ENCODE measurements around the gene SOCS3.

Gene SOCS3

DNA sequence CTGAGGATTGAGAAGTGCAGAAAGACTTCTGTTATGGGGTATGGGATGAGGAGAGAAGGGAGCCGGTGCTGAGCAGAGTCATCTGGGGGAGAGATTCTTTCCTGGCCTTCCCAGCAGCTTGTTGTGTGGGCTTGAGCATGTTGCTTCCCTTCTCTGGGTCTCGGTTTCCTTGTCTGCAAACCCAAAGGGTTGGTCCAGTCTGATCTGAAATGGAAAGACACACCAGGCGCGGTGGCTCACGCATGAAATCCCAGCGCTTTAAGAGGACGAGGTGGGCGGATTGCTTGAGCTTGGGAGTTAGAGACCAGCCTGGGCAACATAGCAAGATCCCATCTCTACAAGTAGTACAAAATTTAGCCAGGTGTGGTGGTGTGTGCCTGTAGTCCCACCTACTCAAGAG, 6.0 kb downstream of the SOCS3 start:
- no peak for DNase-seq (ENCODE audit: extremely low read depth in 1 of 2, low read depth in 1 of 2)

DNA sequence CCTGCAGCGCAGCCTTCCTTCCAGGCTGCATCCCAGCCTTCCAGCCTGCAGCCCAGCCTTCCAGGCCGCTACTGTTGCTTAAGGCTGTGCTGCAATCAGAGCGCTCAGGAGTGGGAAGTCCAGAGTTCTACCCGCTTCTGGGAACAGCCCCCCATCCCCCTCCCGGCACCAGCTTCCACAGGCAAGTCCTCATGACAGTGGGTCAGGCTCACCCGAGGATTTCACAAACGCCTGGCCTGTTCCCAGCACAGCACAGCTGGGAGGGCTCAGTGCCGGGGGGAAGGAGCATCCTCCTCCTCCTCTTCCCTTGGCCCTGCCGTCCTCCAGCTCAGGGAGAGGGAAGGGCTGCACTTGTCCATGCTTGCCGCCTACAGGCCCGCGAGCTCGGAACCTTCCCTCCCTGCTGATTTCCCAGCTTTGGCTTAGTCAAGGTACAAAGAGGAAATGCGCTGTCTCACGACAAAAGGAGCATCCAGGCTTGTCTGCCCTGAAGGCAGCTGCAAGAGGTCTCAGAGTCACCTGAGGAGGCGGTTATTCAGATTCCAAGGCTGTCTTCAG, 8.3 kb downstream of the SOCS3 start:
- no peak for DNase-seq (ENCODE audit: extremely low read depth in 1 of 2, low read depth in 1 of 2)

DNA sequence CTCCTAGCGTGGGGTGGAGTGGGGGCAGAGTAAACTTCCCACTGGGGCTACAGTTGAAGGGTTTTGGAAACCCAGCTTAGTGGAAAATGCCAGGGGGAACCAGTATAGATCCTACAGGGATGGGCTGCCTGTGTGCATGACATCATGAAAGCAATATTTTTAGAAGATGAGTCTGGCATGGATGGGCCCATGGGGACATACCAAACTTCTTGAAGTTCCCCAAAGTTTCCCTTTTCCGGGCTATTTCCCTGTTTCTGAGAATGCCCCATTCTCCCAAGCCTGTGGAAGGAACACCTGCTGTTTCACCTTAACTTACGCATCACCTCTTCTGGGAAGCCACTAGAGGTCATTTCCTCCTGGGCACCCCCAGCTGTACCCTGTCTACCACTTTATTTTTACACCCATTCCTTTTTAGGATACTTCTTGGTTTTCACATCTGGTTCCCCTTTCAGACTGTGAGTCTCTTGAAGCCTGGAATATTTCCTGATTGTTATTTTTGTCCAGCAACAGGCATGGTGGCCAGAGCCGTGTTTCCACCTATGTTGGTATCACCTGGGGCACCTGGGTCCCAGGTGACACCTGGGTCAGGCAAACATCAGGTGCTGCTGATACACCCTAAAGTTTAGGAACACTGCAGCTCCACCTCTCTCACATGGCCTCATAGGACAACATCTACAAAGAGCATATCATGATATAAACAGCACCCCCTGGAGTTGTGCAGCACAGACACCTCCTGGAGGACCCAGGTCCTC, 9.8 kb downstream of the SOCS3 start:
- DNase-seq (ENCODE audit: extremely low read depth in 1 of 2, low read depth in 1 of 2): no peak

DNA sequence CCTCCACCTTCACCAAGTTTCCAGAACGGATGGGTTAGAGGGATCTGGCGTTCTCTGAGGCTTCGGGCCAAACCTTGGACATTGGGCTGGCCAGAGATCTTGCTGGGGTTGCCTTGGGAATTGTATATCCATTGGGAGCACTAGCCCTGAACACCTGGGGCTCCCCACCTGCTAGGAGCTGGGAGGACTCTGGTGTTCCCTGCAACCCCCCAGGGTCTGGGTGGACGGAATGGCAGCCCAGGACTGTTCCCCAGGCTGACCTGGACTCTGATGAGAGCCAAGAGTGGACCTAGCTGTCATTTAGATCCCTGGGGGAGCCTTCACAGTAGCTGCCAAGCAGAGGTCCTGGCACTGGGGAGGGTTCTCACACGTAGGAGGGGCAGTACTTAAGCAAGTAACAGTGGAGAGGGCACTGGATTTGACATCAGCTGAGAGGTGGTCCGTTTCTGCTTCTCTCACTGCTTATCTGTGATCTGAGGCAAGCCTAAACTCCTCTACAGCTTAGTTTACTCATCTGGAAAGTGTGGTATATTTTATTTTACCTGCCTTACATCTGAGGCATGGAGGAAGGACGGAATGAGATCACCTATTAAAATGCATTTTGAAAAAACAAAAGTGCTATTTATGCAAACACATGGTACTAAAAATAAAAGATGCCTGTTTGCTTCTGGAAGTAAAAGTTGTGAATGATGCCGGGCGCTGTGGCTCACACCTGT, 11.7 kb downstream of the SOCS3 start:
- DNase-seq (ENCODE audit: extremely low read depth in 1 of 2, low read depth in 1 of 2): no peak

DNA sequence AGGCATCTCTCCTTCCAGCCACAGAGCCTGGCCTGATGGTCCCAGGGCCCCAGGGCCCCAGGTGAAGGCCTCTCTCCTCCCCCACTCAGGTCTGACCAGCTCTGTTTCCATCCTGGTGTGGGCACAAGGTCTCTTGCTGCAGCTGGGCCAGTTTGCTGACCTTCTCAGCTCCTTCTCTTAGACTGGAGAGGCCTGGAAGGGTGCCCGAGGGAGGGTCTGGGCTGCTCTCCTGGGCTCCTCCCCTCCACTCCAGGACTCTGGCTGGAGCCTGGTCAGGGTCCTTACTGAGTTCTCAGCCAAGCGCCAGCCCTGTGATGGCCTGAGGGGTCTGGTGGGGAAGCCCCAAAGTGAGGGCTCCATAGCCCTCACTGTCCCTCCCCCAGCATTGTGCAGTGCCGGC, 12.4 kb downstream of the SOCS3 start:
- DNase-seq (ENCODE audit: extremely low read depth in 1 of 2, low read depth in 1 of 2): no peak

DNA sequence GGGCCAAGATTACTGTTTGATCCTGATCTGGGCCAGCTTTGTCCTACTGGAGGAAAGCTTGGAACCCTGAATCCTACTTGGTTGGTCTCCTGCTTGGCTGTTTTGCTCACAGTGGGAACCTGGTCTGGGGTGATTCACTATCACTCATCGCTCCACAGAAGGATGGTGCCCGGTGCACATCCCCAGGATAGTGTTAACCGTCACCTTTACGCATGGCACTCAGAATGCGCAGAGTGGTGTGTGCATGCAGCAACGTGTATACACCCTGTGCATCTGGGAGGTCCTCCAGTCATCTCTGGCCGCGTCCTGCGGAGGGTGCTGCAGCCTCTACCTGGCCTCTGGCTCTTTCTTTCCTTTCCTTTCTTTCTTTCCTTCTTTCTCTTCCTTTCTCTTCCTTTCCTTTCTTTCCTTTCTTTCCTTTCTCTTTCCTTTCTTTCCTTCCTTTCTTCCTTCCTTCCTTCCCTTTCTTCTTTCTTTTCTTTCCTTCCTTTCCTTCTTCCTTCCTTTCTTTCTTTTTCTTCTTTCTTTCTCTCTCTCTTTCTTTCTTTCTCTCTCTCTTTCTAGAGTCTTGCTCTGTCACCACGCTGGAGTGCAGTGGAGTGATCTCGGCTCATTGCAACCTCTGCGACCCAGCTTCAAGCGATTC, 13.1 kb downstream of the SOCS3 start:
- DNase-seq (ENCODE audit: extremely low read depth in 1 of 2, low read depth in 1 of 2): no peak

DNA sequence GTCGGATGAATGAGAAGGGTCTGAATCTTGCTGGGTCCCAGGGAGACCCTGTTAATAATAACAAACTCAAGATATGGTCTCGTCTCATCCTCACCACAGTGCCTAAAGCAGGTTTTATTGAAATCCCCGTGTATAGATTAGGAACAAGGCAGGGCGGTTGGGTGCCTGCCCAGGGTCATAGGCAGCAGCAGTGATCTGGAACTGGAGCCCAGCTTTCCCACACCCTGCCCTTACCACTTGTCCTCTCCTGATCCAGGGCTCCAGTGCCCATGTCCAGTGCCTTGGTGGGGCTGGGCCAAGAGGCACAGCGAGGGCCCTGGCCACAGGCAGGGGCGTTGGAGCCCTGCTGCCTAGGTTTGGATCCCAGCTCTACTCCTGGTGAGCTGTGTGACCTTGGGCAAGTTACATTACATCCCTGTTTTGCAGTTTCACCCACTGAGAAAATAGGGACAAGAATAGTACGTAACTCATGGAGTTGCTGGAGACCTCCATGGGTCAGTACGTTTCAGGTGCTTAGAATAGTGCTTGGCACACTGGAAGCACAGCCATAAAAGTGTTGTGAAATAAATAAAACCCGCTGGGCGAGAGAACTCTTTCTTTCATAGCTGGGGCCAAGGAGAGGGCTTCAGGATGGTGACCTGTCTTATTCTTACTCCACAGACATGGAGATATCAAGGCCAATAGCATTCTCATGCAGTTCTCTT, 13.9 kb downstream of the SOCS3 start:
- DNase-seq (ENCODE audit: extremely low read depth in 1 of 2, low read depth in 1 of 2): no peak

DNA sequence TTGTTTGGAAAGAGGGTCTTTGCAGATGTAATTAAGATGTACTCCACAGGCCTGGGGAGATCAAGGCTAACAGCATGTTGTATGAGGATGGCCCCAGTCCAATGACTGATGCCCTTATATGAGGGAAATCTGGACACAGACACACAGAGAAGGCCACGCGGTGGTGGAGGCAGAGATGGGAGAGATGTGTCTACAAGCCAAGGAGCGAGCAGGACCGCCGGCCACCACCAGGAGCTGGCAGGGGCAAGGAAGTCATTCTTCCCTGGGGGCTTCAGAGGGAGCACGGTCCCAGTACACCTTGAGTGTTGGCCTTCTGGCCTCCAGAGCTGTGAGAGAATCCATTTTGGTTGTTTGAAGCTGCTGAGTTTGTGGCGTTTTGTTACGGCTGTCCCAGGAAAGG, 14.7 kb downstream of the SOCS3 start:
- DNase-seq (ENCODE audit: extremely low read depth in 1 of 2, low read depth in 1 of 2): no peak

DNA sequence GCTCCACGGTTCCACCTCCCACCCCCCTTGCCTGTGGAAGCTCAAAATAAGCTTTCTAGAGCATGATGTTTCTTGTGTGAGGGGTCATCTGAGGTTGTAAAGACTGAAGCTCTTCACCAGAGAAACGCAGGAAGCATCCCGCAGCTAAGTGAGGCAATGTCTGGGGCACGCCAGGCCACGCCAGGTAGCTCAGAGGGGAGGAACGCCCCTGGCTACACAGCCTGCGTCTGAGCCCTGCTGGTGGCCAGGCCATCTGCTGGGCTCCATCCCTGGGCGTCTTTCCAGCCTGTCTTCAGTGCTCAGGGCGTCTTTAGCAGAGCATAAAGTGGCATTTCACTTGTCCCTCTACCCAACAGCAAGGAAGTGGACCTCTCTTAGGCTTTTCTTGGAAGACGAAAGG, 15.2 kb downstream of the SOCS3 start:
- DNase-seq (ENCODE audit: extremely low read depth in 1 of 2, low read depth in 1 of 2): no peak

DNA sequence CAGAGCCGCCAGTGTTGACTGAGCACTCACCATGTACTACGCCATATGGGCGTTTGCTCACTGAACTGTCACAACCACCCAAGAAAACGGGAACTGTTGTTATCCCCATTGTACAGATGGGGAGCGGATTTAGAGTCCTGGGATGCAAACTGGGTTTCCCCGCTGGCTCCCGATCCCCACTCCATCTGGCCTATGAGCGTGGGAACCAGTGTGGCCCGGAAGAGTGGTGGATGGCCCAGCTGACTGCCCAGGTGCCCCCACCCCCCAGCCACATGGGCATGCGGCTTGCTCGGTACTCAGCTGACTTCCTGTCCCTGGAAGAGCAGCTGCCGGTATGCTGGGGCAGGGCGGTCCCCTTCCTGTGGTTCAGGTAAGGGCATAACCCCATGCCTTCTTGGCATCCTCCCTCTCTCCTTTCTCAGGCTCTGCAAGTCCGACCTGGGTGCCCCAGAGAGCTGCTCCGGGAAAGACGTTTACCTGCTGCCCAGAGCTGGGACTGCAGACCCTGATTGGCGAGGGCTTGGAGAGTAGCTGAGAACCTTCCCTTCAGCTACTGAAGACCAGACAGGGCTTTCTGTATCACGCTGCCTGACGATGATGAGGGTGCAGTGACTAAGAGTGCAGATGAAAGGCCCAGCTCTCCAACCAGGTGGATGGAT, 16.2 kb downstream of the SOCS3 start:
- DNase-seq (ENCODE audit: extremely low read depth in 1 of 2, low read depth in 1 of 2): peak in 1 of 2 donors; percentile 54

DNA sequence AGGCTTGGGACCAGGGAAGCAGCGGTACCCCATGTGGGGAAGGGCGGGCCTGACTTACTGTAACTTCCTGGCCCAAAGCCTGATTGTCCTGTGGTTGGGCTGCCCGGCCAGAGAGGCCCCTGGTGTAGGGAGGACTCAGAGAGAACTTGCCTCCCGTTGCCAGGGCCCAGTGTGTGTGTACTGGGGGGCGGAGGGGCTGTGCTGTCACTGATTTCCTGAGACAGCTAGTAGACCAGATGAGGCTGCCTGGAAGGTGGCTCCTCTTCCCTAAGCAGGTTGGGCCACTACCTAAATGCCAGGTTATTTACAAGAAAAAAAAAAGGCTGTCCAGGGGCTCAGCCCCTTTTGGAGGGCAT, 16.7 kb downstream of the SOCS3 start:
- DNase-seq (ENCODE audit: extremely low read depth in 1 of 2, low read depth in 1 of 2): no peak

DNA sequence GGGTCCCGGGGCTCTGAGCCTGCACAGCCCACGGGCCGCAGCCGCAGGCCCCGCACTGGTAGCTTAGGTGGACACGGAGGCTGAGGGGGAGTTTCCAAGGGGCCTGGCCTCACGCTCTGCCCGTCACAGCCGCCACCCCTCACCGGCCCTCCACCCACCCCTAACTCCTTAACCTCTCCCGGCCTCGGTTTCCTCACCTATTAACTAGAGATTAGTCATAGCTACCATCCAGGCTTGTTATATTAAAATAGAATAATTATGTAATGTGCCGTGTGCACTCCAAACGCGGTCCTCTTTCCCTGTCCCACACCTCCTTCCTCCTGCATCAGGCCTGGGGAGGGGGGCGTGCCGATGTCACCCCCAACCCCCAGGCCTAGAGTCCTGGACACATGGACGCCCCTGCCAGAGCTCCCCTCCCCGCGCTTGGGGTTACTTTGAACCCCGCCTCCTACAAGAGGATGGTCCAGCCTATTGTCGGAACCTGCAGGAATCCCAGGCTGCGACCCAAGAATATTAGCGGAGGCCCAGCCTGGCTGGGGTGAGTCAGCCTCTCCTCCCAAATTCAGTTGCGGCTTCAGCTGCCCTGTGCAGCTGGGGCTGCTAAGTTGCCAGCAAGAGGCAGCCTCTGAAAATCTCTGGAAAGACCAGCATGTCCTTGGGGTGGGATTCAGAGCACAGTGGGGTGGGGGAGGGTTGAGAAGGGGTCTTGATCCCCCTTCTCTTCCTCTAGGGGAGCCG, 17.3 kb downstream of the SOCS3 start:
- no peak for DNase-seq (ENCODE audit: extremely low read depth in 1 of 2, low read depth in 1 of 2)

DNA sequence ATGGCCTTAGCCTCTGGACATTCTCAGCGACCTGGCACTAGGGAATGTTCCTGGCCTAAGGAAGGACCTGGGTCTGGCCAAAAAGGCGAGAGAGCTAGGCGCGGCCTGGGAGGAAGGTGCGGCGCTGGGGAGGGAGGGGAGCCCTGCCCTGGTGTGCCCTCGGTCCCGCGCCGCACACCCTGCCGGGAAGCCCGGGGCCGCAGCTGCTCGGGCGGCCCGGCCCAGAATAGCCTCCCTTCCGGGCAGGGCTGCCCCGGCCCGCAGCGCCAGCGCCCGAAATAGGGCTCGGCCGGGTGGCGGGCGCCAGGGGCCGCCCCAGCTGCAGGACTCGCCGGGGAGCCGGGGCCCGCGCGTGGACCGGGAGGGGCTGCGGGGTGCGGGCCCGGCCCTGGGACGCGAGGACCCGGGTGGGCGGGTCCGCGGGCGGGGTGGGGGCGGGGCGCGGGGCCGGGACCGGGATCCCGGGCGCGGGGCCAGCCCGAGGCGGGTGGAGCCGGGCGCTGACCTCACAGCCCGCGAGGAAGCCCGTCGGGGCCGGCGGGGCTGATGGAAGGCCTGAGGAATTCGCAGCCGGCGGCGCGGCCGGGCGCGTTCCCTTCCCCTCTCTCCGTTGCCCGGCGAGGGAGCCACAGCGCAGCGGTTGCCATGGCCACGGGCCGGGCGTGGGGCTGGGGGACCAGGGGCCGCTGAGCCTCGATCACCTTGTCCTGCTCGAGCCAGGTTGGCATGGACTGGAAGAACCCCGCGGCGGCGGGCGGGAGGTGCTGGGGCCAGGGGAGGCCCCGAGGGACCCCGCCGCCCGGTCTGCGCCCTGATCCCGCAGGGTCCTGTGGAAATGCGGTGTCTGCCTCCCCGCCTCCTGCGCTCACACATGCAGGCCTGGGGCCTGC, 18.1 kb downstream of the SOCS3 start:
- no peak for DNase-seq (ENCODE audit: extremely low read depth in 1 of 2, low read depth in 1 of 2)

DNA sequence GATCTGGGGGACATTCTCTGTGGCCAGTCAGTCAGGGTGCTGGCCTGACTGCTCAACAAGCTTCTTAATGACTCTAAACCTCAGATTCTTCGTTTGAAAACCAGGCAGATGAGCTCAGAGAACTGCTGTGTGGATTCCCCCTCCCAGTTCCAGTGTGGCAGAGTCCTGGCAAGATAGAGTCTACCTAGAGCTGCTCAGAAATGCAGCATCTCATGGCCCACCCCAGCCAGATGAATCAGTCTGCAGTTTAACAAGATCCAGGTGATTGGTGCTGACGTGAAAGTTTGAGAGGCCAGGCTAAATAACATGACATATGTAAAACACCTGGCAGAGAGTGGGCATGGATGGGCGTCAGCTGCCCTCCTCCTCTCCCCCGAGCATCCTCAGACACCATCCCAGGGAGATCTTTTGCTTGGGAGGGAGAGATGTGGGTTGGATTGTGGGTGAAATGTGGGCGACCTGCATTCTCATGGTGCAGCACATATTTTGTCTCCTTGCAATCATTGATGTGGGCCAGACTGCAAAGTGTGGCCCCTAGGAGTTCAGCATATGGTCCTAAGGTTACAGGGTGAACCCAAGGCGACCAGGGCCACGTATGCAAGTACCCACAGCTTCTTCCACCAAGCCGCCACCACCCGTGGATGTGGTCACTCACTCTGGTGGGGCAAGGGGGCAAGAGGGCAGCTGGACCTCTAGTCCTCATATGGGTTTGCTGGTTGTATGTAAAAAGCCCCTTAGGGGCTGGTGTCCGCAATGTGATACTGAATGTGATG, 19.5 kb downstream of the SOCS3 start:
- DNase-seq (ENCODE audit: extremely low read depth in 1 of 2, low read depth in 1 of 2): no peak

DNA sequence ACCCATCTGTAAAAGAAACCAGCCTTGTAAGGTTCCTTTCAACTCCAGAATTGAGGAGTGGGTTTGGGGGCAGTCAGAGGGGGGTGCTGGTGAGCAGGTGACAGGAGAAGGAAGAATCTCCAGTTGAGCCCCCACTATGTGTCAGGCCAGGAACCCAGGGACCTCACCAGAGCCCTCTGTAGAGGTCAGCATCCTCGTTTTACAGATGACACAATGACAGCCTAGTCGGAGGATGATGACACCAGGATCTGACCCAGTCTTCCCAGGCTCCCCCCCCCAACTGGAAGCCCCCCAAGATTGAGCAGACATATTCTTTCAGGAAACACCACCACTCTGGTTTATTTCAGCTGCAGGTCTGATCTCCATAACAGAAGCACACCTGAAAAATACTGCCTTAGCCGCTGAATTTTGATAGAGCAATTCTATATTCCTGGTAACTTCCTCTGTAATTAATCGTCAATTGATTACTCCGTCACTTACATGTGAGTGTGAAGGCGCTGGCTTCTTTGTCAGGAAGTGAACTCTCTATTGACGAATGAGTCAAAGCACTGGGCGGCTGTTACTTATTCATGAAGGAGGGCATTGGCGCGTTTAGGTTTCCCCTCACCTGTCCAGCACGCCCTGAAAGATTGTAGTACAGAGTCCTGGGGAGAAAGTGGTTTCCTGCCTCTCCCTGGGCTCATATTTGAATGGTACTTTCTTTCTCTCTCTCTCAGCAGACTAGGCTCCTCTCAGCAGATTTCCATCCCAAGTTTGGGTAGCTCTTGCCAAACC, 21.2 kb downstream of the SOCS3 start:
- no peak for DNase-seq (ENCODE audit: extremely low read depth in 1 of 2, low read depth in 1 of 2)

DNA sequence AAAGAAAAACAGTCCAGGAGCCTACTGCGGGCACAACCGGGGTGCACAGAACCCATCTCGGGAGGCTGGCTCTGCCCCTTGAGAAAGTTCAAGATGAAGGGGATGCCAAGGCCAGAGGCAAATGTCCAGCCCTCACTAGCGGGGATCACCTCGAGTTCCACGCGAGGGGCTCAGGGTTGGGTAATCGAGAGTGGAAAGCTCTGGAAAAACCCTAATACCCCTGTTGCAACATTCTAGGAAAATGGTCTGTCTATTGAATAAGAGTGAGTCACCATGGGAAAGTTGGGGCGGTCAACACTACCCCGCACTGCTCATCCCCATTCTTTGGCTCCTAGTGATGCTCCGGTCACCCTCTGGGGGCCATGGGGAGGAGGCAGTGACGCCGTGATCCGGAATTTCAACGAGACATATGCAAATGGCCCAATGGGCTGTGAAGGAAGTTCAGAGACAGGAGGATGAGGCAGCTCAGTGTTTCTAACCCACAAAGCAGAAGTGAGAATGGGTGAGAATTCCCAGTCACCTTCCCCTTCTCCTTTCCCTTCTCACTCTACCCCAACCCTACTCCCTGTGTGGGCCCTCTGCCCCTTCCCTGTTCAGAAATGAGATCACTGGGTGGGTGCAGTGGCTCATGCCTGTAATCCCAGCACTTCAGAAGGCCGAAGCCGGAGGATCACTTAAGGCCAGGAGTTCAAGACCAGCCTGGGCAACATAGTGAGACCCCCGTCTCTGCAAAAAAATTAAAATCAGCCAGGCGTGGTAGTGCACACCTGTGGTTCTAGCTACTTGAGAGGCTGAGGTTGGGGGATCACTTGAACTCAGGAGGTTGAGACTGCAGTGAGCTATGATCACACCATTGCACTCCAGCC, 22.4 kb downstream of the SOCS3 start:
- DNase-seq (ENCODE audit: extremely low read depth in 1 of 2, low read depth in 1 of 2): no peak

DNA sequence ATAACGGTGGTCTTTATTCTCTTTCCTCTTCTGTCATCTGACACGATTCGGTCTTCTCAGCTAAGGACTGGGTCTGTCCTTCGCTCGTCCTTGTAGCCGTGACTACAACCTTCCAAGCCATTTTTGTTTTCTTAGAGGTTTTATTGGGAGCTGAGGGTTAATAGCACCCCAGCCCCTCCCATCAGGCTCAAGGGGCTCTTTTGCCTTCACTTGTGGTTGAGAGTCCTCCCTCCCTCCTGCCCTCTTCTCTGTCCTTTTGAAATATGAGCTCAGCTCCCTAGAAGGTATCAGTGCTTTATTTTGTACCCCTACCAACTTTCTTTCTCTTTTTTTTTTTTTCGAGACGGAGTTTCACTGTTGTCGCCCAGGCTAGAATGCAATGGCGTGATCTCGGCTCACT, 24.7 kb downstream of the SOCS3 start:
- DNase-seq (ENCODE audit: extremely low read depth in 1 of 2, low read depth in 1 of 2): no peak
